AG04449 (cell line): ENCODE data around the gene KCNQ1.
A peak's percentile ranks its signal among the peaks of the same experiment; 100 is the strongest.

Experiments
- CTCF ChIA-PET: fragments of 350-600 bp; formaldehyde crosslinking; extraction: SDS; loops from one replicate; lab custom pipeline; 2021; ENCODE audit warnings: antibody characterized with exemption; lab: Yijun Ruan, JAX
- POLR2A ChIA-PET: fragments of 400-600, 350-600 bp; formaldehyde crosslinking; extraction: SDS; loops from one replicate; lab custom pipeline; 2020; ENCODE audit warnings: antibody characterized with exemption, inconsistent platforms; lab: Yijun Ruan, JAX
- DNase-seq: peaks from one replicate; pipeline ENCODE4 v3.0.0-alpha.2; 2010; ENCODE audit warnings: low read depth, low spot score
- H3K4me3 ChIP-seq: 2 replicates; pipeline ENCODE4 v1.5.1; 2011; ENCODE audit warnings: low read depth, mild to moderate bottlenecking, control low read depth, low read length
- CTCF ChIP-seq: IDR thresholded peaks from one replicate; pipeline ENCODE4 v1.5.1; 2011; ENCODE audit warnings: mild to moderate bottlenecking, moderate library complexity, low read length, control low read depth, inconsistent platforms; ENCODE audit not compliant: insufficient read depth; ENCODE audit errors: missing control alignments

KCNQ1 gene

GRCh38 chr11:2698386-2699184 is 253.8 kb downstream of the KCNQ1 start:
- DNase-seq: no peak
- POLR2A ChIA-PET: interaction anchor here (0.6 kb wide), 2 partner anchors 11 to 975 kb away, joined by 3 read pairs; no protein-coding TSS in a partner anchor
- CTCF ChIA-PET: interaction anchor here (0.9 kb wide), 1 partner anchor 189 kb away, joined by 3 read pairs; no protein-coding TSS in a partner anchor

GRCh38 chr11:2699185-2699530 is 254.3 kb downstream of the KCNQ1 start:
- ChIA-PET CTCF (no interaction called here), POLR2A (interaction anchor here (0.6 to 1.0 kb wide), 4 partner anchors 12 to 974 kb away, joined by 3 to 11 read pairs (median 4); no protein-coding TSS in a partner anchor)
- no peak for TF ChIP-seq CTCF
- H3K4me3 ChIP-seq: peak overlapping the region; percentile 77
- DNase-seq: no peak

More at GRCh38 chr11:2698386-2699184, 253.8 kb downstream of the KCNQ1 start:
- peak overlapping the region; percentile 77 for H3K4me3 ChIP-seq
- TF ChIP-seq CTCF: no peak

- no peak for TF ChIP-seq CTCF
- ChIA-PET CTCF (no interaction called here), POLR2A (interaction anchor here (0.7 to 1.1 kb wide), 12 partner anchors 9 to 213 kb away, joined by 3 to 11 read pairs (median 4); no protein-coding TSS in a partner anchor)
- H3K4me3 ChIP-seq: peak within 1 kb of the TSS; percentile 77
- peak; percentile 60 for DNase-seq
Measured at GRCh38 chr11:2699531-2700414, 255.0 kb downstream of the KCNQ1 start, which contains the start of gene KCNQ1OT1. KCNQ1OT1 (minus strand) TSS chr11:2699994.

GRCh38 chr11:2700415-2701211 is 255.8 kb downstream of the KCNQ1 start:
- CTCF ChIA-PET: no interaction called here
- POLR2A ChIA-PET: interaction anchor here (0.7 to 1.1 kb wide), 10 partner anchors 8 to 184 kb away, joined by 3 to 11 read pairs (median 4); no protein-coding TSS in a partner anchor

GRCh38 chr11:2701230-2701629 is 256.4 kb downstream of the KCNQ1 start:
- CTCF ChIA-PET: interaction anchor here (1.0 to 1.5 kb wide), 2 partner anchors 43 to 187 kb away, joined by 3 to 4 read pairs; no protein-coding TSS in a partner anchor
- POLR2A ChIA-PET: no interaction called here
- H3K4me3 ChIP-seq: no peak overlapping the region
- DNase-seq: no peak
- no peak for TF ChIP-seq CTCF

More at GRCh38 chr11:2700415-2701211, 255.8 kb downstream of the KCNQ1 start:
- no peak for TF ChIP-seq CTCF
- no peak for DNase-seq
- peak overlapping the region; percentile 62 for H3K4me3 ChIP-seq
